Hypothalamus (tissue), 51 donors: ENCODE results near the gene PICALM.
"Not testable (repeated sequence)": the region's sequence is repeated elsewhere in the genome, so short reads cannot be mapped to it uniquely, and the experiment has no call there.

Source experiments
- DNase-seq, 51 donors: peaks; one replicate each; lab custom pipeline; 2025; lab: John Stamatoyannopoulos, UW

The PICALM gene

GRCh38 chr11:86002431-86002830, 66.5 kb downstream of the PICALM start:
- no peak for DNase-seq

GRCh38 chr11:85991508-85991907, 77.4 kb downstream of the PICALM start:
- DNase-seq, result no peak

- DNase-seq, result no peak
Measured at GRCh38 chr11:85989746-85990145, 79.1 kb downstream of the PICALM start.

- no peak for DNase-seq
Measured at GRCh38 chr11:85988780-85989179, 80.1 kb downstream of the PICALM start.

- DNase-seq, result peak in 1 of 51 donors; percentile 35
Measured at GRCh38 chr11:85977751-85978160, 91.1 kb downstream of the PICALM start.

- no peak for DNase-seq
Measured at GRCh38 chr11:85976525-85976924, 92.4 kb downstream of the PICALM start.

GRCh38 chr11:85974122-85974521, 94.8 kb downstream of the PICALM start:
- DNase-seq, result no peak

- DNase-seq, result no peak
Measured at GRCh38 chr11:85970593-85970992, 98.3 kb downstream of the PICALM start.

- peak in 6 of 51 donors; percentile 12 to 55 (median 22) for DNase-seq
Measured at GRCh38 chr11:85967457-85967856, 101.4 kb downstream of the PICALM start.

- DNase-seq, result no peak
Measured at GRCh38 chr11:85965202-85965601, 103.7 kb downstream of the PICALM start.

- no peak for DNase-seq
Measured at GRCh38 chr11:85961930-85962363, 106.9 kb downstream of the PICALM start.

GRCh38 chr11:85961130-85961529, 107.8 kb downstream of the PICALM start:
- no peak for DNase-seq

- DNase-seq, result no peak
Measured at GRCh38 chr11:85960678-85961077, 108.2 kb downstream of the PICALM start.

- no peak for DNase-seq
Measured at GRCh38 chr11:85955531-85955930, 113.4 kb downstream of the PICALM start.

- DNase-seq, result no peak
Measured at GRCh38 chr11:85953491-85954143, 115.3 kb downstream of the PICALM start.

GRCh38 chr11:85952108-85952485, 116.8 kb downstream of the PICALM start:
- DNase-seq, result not testable (repeated sequence)

- DNase-seq, result no peak
Measured at GRCh38 chr11:85951428-85952107, 117.3 kb downstream of the PICALM start.

- DNase-seq, result no peak
Measured at GRCh38 chr11:85951049-85951405, 117.9 kb downstream of the PICALM start.

GRCh38 chr11:85950317-85951048, 118.4 kb downstream of the PICALM start:
- DNase-seq, result no peak

GRCh38 chr11:85949798-85950197, 119.1 kb downstream of the PICALM start:
- DNase-seq, result no peak

- no peak for DNase-seq
Measured at GRCh38 chr11:85948884-85949283, 120.0 kb downstream of the PICALM start.
